ENCODE measurements around the gene ANAPC16. TPM values are rescaled to one million over a fixed set of nuclear protein-coding genes. Genes with fewer than 3 reads are reported as not detected.
"Not testable (repeated sequence)": the region's sequence is repeated elsewhere in the genome, so short reads cannot be mapped to it uniquely, and the experiment has no call there.

ANAPC16 gene
- total RNA-seq, 1 donor from 2014 or later = 58.5 TPM

DNA sequence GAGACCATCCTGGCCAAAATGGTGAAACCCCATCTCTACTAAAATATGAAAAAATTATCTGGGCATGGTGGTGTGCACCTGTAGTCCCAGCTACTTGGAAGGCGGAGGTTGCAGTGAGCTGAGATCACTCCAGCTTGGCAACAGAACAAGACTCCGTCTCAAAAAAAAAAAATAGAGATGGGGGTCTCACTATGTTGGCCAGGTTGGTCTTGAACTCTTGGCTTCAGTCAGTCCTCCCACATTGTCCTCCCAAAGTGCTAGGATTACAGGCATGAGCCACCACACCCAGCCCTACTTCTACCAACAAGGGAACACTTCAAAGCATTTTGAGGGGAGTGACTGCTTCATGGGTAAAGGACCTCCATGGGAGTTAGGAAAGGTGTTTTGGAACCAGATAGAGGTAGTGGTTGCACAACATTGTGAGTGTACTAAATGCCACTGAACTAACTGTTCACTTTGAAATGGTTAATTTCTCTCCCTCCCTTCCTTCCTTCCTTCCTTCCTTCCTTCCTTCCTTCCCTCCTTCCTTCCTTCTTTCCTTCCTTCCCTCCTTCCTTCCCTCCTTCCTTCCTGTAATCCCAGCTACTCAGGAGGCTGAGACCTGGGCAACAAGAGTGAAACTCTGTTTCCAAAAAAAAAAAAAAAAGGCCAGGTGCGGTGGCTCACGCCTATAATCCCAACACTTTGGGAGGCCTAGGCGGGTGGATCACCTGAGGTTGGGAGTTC is 52.8 kb downstream of the ANAPC16 start:
- H3K36me3 ChIP-seq (ENCODE audit: control insufficient read depth in 3 of 3, insufficient read depth in 3 of 3, low read length in 3 of 3); H3K27me3 ChIP-seq (ENCODE audit: control insufficient read depth in 3 of 3, insufficient read depth in 3 of 3, low read length in 3 of 3); H3K27ac ChIP-seq (ENCODE audit: low read depth, low read length); H3K9ac ChIP-seq (ENCODE audit: low read depth in 1 of 3, low read length in 3 of 3); H3K4me3 ChIP-seq (ENCODE audit: low read length in 3 of 3); H3K9me3 ChIP-seq (ENCODE audit: control insufficient read depth in 3 of 3, low read length in 3 of 3): not testable (repeated sequence)
- H3K4me1 ChIP-seq (ENCODE audit: control insufficient read depth in 3 of 3, insufficient read depth in 3 of 3, low read length in 3 of 3) = peaks cover 9 to 14% (median 12%) of the 10 kb centered on the region in 3 donors

DNA sequence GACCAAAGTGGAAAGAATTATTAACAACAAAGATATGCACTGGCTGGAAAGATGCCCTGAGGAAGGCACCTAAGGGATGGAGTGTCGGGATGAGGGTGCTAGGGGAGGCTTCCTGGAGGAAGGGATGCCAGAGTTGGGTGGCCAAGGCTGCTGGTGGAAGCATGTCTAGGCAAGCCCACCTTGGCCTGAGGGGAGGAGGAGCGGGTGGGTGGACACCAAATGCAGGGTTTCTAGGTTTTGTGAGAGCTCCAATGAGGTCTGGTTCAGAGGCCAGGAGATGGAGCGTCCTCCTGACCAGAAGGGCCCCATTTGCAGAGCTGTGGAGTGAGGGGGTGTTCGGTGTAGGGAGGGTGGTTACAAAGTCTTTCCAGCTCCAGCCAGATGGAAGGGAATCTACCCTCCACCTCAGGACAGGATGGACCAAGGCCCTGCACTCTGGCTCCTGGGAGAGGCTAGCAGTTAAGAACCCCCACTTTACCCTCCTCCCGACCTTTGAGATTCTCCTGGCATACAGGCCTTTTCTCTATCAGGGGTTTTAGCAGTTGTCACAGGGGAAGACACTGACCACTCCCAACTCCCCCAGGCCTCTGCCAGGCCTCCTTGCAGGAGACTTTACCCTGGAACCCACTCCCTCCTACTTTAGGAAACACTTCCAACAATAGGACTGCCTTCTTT is 54.9 kb downstream of the ANAPC16 start:
- Histone ChIP-seq H3K27ac (ENCODE audit: low read depth, low read length) (no peak overlapping the region), H3K9ac (ENCODE audit: low read depth in 1 of 3, low read length in 3 of 3) (no peak overlapping the region), H3K36me3 (ENCODE audit: control insufficient read depth in 3 of 3, insufficient read depth in 3 of 3, low read length in 3 of 3) (peaks cover 5 to 9% (median 7%) of the 10 kb centered on the region in 3 donors)

DNA sequence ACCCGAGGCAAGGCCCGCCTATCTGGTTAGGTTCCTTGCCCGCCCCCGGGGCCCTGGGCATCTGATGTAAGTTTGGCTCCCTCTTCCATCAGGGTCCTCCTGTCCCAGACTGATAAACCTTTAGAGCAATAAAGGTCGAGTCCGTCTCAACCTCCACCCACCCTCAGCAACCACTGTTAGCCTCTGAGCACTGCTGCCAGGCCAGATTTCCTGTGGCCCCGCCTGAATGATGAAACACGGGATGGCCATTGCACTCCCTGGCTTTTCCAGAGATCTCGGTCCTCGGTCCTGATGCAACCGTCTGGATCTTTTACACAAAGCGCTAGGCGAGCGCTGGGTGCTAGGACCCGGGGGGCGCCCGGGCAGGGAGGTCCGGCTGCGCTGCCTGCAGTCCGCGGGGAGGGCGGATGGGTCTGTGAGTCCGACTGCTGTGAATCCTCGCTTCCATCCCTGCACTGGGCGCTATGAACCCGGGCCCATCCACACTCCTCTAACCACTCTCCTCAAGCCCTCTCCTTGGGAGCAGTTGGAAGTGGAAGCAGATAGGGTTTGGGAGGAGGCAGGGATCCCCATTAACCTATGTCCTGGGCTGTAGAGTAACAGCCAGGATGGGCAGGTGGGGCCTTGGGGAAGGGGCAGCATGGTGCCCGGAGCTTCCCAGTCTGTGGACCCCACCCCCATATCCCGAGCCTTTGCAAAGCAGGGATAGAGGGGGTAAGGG is 57.0 kb downstream of the ANAPC16 start:
- Histone ChIP-seq H3K27ac (ENCODE audit: low read depth, low read length) (peak overlapping the region; percentile 97), H3K9me3 (ENCODE audit: control insufficient read depth in 3 of 3, low read length in 3 of 3) (no peaks in the 10 kb centered on the region), H3K4me1 (ENCODE audit: control insufficient read depth in 3 of 3, insufficient read depth in 3 of 3, low read length in 3 of 3) (peaks cover 20 to 46% (median 45%) of the 10 kb centered on the region in 3 donors), H3K4me3 (ENCODE audit: low read length in 3 of 3) (peak overlapping the region; percentile 95 to 100 (median 98)), H3K36me3 (ENCODE audit: control insufficient read depth in 3 of 3, insufficient read depth in 3 of 3, low read length in 3 of 3) (peaks cover 9 to 13% (median 10%) of the 10 kb centered on the region in 3 donors), H3K27me3 (ENCODE audit: control insufficient read depth in 3 of 3, insufficient read depth in 3 of 3, low read length in 3 of 3) (no peaks in the 10 kb centered on the region), H3K9ac (ENCODE audit: low read depth in 1 of 3, low read length in 3 of 3) (peak overlapping the region; percentile 83 to 99 (median 97))

More for the DNA sequence above, 54.9 kb downstream of the ANAPC16 start:
- Histone ChIP-seq H3K4me1 (ENCODE audit: control insufficient read depth in 3 of 3, insufficient read depth in 3 of 3, low read length in 3 of 3) (peaks cover 14 to 32% (median 27%) of the 10 kb centered on the region in 3 donors), H3K9me3 (ENCODE audit: control insufficient read depth in 3 of 3, low read length in 3 of 3) (no peaks in the 10 kb centered on the region), H3K27me3 (ENCODE audit: control insufficient read depth in 3 of 3, insufficient read depth in 3 of 3, low read length in 3 of 3) (no peaks in the 10 kb centered on the region), H3K4me3 (ENCODE audit: low read length in 3 of 3) (no peak overlapping the region)

DNA sequence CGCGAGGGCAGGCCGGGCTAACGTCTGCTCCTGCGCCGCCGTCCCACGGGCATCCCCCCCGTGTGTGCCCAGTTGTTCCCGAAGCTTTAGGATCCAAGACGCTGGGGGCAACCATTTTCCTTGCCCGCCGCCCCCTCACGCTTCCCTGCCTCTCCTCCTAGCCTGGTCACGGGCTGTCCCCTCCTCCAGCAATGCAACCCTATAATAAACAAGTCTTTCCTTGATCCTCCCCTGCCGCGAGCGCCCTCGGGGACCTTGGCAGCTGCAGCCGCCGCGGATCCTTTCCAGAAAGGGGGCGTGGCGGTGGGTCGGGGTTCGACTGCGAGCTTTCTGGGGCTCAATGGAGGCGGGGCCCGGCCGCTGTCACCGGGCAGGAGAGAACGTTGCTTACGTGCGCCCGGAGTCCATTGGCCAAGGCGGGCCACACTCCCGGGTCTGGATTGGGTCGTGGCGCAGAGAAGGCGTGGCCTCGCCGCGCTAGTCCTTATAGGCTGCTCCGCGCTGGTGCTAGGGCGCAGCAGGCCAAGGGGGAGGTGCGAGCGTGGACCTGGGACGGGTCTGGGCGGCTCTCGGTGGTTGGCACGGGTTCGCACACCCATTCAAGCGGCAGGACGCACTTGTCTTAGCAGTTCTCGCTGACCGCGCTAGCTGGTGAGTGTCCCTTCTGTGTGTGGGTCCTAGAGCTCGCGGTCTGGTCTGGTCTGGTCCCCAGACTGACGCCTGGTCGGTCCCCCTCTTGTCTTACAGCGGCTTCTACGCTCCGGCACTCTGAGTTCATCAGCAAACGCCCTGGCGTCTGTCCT is 57.8 kb downstream of the ANAPC16 start, which contains the start of gene DDIT4:
TSS of gene DDIT4 (plus strand) at position 515 of the 803 bp plus-strand sequence. CDS start 293 bp downstream, outside the sequence.
- H3K4me3 ChIP-seq (ENCODE audit: low read length in 3 of 3) = peak within 1 kb of the TSS; percentile 95 to 100 (median 98)
- peak within 1 kb of the TSS; percentile 97 for H3K27ac ChIP-seq (ENCODE audit: low read depth, low read length)
- no peaks in the 10 kb centered on the region for H3K27me3 ChIP-seq (ENCODE audit: control insufficient read depth in 3 of 3, insufficient read depth in 3 of 3, low read length in 3 of 3)
- H3K36me3 ChIP-seq (ENCODE audit: control insufficient read depth in 3 of 3, insufficient read depth in 3 of 3, low read length in 3 of 3) = peaks cover 9 to 13% (median 10%) of the 10 kb centered on the region in 3 donors
- H3K9ac ChIP-seq (ENCODE audit: low read depth in 1 of 3, low read length in 3 of 3) = peak within 1 kb of the TSS; percentile 99
- H3K4me1 ChIP-seq (ENCODE audit: control insufficient read depth in 3 of 3, insufficient read depth in 3 of 3, low read length in 3 of 3) = peaks cover 24 to 47% (median 46%) of the 10 kb centered on the region in 3 donors
- H3K9me3 ChIP-seq (ENCODE audit: control insufficient read depth in 3 of 3, low read length in 3 of 3) = no peaks in the 10 kb centered on the region

DNA sequence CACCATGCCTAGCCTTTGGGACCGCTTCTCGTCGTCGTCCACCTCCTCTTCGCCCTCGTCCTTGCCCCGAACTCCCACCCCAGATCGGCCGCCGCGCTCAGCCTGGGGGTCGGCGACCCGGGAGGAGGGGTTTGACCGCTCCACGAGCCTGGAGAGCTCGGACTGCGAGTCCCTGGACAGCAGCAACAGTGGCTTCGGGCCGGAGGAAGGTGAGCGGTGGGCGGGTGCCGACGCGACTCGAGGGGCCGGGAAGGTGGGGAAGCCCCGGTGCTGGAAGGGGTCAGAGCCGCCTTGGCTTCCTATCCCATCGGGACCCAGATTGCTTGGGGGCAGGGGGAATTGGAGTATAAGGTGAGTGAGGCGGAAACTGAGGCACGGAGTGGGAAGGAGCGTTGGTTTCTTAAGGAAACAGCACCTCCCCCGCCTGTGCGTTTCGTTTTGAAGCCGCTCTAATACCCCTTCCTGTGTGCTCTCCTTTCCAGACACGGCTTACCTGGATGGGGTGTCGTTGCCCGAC is 58.5 kb downstream of the ANAPC16 start:
- H3K9me3 ChIP-seq (ENCODE audit: control insufficient read depth in 3 of 3, low read length in 3 of 3) = no peaks in the 10 kb centered on the region
- no peaks in the 10 kb centered on the region for H3K27me3 ChIP-seq (ENCODE audit: control insufficient read depth in 3 of 3, insufficient read depth in 3 of 3, low read length in 3 of 3)
- peak overlapping the region; percentile 97 for H3K27ac ChIP-seq (ENCODE audit: low read depth, low read length)
- H3K36me3 ChIP-seq (ENCODE audit: control insufficient read depth in 3 of 3, insufficient read depth in 3 of 3, low read length in 3 of 3) = peaks cover 9 to 13% (median 10%) of the 10 kb centered on the region in 3 donors
- peak overlapping the region; percentile 99 for H3K9ac ChIP-seq (ENCODE audit: low read depth in 1 of 3, low read length in 3 of 3)
- peaks cover 28 to 52% (median 49%) of the 10 kb centered on the region in 3 donors for H3K4me1 ChIP-seq (ENCODE audit: control insufficient read depth in 3 of 3, insufficient read depth in 3 of 3, low read length in 3 of 3)
- H3K4me3 ChIP-seq (ENCODE audit: low read length in 3 of 3) = peak overlapping the region; percentile 92 to 100 (median 98)

DNA sequence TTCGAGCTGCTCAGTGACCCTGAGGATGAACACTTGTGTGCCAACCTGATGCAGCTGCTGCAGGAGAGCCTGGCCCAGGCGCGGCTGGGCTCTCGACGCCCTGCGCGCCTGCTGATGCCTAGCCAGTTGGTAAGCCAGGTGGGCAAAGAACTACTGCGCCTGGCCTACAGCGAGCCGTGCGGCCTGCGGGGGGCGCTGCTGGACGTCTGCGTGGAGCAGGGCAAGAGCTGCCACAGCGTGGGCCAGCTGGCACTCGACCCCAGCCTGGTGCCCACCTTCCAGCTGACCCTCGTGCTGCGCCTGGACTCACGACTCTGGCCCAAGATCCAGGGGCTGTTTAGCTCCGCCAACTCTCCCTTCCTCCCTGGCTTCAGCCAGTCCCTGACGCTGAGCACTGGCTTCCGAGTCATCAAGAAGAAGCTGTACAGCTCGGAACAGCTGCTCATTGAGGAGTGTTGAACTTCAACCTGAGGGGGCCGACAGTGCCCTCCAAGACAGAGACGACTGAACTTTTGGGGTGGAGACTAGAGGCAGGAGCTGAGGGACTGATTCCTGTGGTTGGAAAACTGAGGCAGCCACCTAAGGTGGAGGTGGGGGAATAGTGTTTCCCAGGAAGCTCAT is 59.0 kb downstream of the ANAPC16 start:
- peaks cover 9 to 13% (median 10%) of the 10 kb centered on the region in 3 donors for H3K36me3 ChIP-seq (ENCODE audit: control insufficient read depth in 3 of 3, insufficient read depth in 3 of 3, low read length in 3 of 3)
- H3K9me3 ChIP-seq (ENCODE audit: control insufficient read depth in 3 of 3, low read length in 3 of 3) = no peaks in the 10 kb centered on the region
- H3K4me1 ChIP-seq (ENCODE audit: control insufficient read depth in 3 of 3, insufficient read depth in 3 of 3, low read length in 3 of 3) = peaks cover 28 to 57% (median 55%) of the 10 kb centered on the region in 3 donors
- no peaks in the 10 kb centered on the region for H3K27me3 ChIP-seq (ENCODE audit: control insufficient read depth in 3 of 3, insufficient read depth in 3 of 3, low read length in 3 of 3)
- peak overlapping the region; percentile 97 for H3K27ac ChIP-seq (ENCODE audit: low read depth, low read length)
- H3K9ac ChIP-seq (ENCODE audit: low read depth in 1 of 3, low read length in 3 of 3) = peak overlapping the region; percentile 99
- H3K4me3 ChIP-seq (ENCODE audit: low read length in 3 of 3) = peak overlapping the region; percentile 92 to 100 (median 98)

DNA sequence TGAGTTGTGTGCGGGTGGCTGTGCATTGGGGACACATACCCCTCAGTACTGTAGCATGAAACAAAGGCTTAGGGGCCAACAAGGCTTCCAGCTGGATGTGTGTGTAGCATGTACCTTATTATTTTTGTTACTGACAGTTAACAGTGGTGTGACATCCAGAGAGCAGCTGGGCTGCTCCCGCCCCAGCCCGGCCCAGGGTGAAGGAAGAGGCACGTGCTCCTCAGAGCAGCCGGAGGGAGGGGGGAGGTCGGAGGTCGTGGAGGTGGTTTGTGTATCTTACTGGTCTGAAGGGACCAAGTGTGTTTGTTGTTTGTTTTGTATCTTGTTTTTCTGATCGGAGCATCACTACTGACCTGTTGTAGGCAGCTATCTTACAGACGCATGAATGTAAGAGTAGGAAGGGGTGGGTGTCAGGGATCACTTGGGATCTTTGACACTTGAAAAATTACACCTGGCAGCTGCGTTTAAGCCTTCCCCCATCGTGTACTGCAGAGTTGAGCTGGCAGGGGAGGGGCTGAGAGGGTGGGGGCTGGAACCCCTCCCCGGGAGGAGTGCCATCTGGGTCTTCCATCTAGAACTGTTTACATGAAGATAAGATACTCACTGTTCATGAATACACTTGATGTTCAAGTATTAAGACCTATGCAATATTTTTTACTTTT is 59.7 kb downstream of the ANAPC16 start:
- H3K27ac ChIP-seq (ENCODE audit: low read depth, low read length) = peak overlapping the region; percentile 97
- peak overlapping the region; percentile 99 for H3K9ac ChIP-seq (ENCODE audit: low read depth in 1 of 3, low read length in 3 of 3)
- H3K9me3 ChIP-seq (ENCODE audit: control insufficient read depth in 3 of 3, low read length in 3 of 3) = no peaks in the 10 kb centered on the region
- peaks cover 9 to 13% (median 10%) of the 10 kb centered on the region in 3 donors for H3K36me3 ChIP-seq (ENCODE audit: control insufficient read depth in 3 of 3, insufficient read depth in 3 of 3, low read length in 3 of 3)
- H3K27me3 ChIP-seq (ENCODE audit: control insufficient read depth in 3 of 3, insufficient read depth in 3 of 3, low read length in 3 of 3) = no peaks in the 10 kb centered on the region
- H3K4me3 ChIP-seq (ENCODE audit: low read length in 3 of 3) = peak overlapping the region; percentile 92 to 100 (median 98)
- H3K4me1 ChIP-seq (ENCODE audit: control insufficient read depth in 3 of 3, insufficient read depth in 3 of 3, low read length in 3 of 3) = peaks cover 28 to 57% (median 56%) of the 10 kb centered on the region in 3 donors

DNA sequence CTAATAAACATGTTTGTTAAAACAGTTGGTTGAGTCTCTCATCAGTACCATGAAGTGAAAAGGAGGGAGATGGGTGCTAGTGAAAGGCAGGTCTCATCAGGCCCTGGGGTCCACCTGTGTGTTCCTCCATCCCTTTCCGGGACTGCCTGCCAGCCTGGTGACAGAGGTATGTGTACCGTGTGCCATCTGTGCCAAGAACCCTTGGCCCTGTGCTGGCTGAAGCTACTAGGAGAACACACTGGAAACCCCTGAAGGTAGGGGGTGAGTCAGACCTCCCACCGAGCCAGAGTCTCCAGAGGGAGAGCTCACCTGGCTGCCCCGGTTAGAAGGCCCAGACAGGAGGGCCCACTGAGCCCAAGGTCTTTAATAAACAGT is 60.2 kb downstream of the ANAPC16 start:
- Histone ChIP-seq H3K9me3 (ENCODE audit: control insufficient read depth in 3 of 3, low read length in 3 of 3) (no peaks in the 10 kb centered on the region), H3K4me3 (ENCODE audit: low read length in 3 of 3) (peak overlapping the region; percentile 92 to 100 (median 98)), H3K27me3 (ENCODE audit: control insufficient read depth in 3 of 3, insufficient read depth in 3 of 3, low read length in 3 of 3) (no peaks in the 10 kb centered on the region), H3K27ac (ENCODE audit: low read depth, low read length) (peak overlapping the region; percentile 97), H3K36me3 (ENCODE audit: control insufficient read depth in 3 of 3, insufficient read depth in 3 of 3, low read length in 3 of 3) (peaks cover 9 to 13% (median 10%) of the 10 kb centered on the region in 3 donors), H3K4me1 (ENCODE audit: control insufficient read depth in 3 of 3, insufficient read depth in 3 of 3, low read length in 3 of 3) (peaks cover 28 to 56% (median 55%) of the 10 kb centered on the region in 3 donors), H3K9ac (ENCODE audit: low read depth in 1 of 3, low read length in 3 of 3) (peak overlapping the region; percentile 39 to 99 (median 99))
